ENCODE data around the gene FRMD6. TPM values are rescaled to one million over a fixed set of nuclear protein-coding genes. Genes with fewer than 3 reads are reported as not detected.

FRMD6 gene
- 129 TPM for total RNA-seq (ENCODE audit: insufficient read depth, low replicate concordance)

GRCh38 chr14:51651388-51652167, at the start of gene FRMD6:
Gene FRMD6, plus strand, starts transcription at chr14:51651910. Its CDS starts 37,927 bp downstream, at chr14:51689837.
- DNase-seq (ENCODE audit: low spot score): peak; percentile 90

- no peak for DNase-seq (ENCODE audit: low spot score)
Measured at GRCh38 chr14:51602310-51602709, 49.4 kb upstream of the FRMD6 start.

- no peak for DNase-seq (ENCODE audit: low spot score)
Measured at GRCh38 chr14:51603495-51603894, 48.2 kb upstream of the FRMD6 start.

GRCh38 chr14:51604073-51604472, 47.6 kb upstream of the FRMD6 start:
- DNase-seq (ENCODE audit: low spot score): peak; percentile 53

GRCh38 chr14:51605575-51605974, 46.1 kb upstream of the FRMD6 start:
- DNase-seq (ENCODE audit: low spot score): no peak

GRCh38 chr14:51607711-51608110, 44.0 kb upstream of the FRMD6 start:
- DNase-seq (ENCODE audit: low spot score): peak; percentile 48

- peak; percentile 77 for DNase-seq (ENCODE audit: low spot score)
Measured at GRCh38 chr14:51609251-51609954, 42.3 kb upstream of the FRMD6 start.

- DNase-seq (ENCODE audit: low spot score): no peak
Measured at GRCh38 chr14:51609955-51610283, 41.8 kb upstream of the FRMD6 start.

- DNase-seq (ENCODE audit: low spot score): no peak
Measured at GRCh38 chr14:51610771-51611170, 40.9 kb upstream of the FRMD6 start.

- no peak for DNase-seq (ENCODE audit: low spot score)
Measured at GRCh38 chr14:51612449-51612848, 39.3 kb upstream of the FRMD6 start.

- no peak for DNase-seq (ENCODE audit: low spot score)
Measured at GRCh38 chr14:51613416-51613815, 38.3 kb upstream of the FRMD6 start.

GRCh38 chr14:51614707-51615106, 37.0 kb upstream of the FRMD6 start:
- no peak for DNase-seq (ENCODE audit: low spot score)

GRCh38 chr14:51616256-51616655, 35.5 kb upstream of the FRMD6 start:
- peak; percentile 48 for DNase-seq (ENCODE audit: low spot score)

GRCh38 chr14:51616724-51617409, 34.8 kb upstream of the FRMD6 start:
- peak; percentile 63 for DNase-seq (ENCODE audit: low spot score)

- DNase-seq (ENCODE audit: low spot score): no peak
Measured at GRCh38 chr14:51619561-51619960, 32.1 kb upstream of the FRMD6 start.

- no peak for DNase-seq (ENCODE audit: low spot score)
Measured at GRCh38 chr14:51620056-51620455, 31.7 kb upstream of the FRMD6 start.

GRCh38 chr14:51621654-51622053, 30.1 kb upstream of the FRMD6 start:
- DNase-seq (ENCODE audit: low spot score): no peak

GRCh38 chr14:51622376-51622775, 29.3 kb upstream of the FRMD6 start:
- DNase-seq (ENCODE audit: low spot score): no peak

GRCh38 chr14:51624955-51625569, 26.6 kb upstream of the FRMD6 start:
- DNase-seq (ENCODE audit: low spot score): no peak

- DNase-seq (ENCODE audit: low spot score): no peak
Measured at GRCh38 chr14:51626185-51626584, 25.5 kb upstream of the FRMD6 start.

- no peak for DNase-seq (ENCODE audit: low spot score)
Measured at GRCh38 chr14:51626788-51627187, 24.9 kb upstream of the FRMD6 start.

- no peak for DNase-seq (ENCODE audit: low spot score)
Measured at GRCh38 chr14:51627313-51627712, 24.4 kb upstream of the FRMD6 start.
